Stimulated activated CD4-positive, alpha-beta T cell treated with anti-CD3 and anti-CD28 coated beads, Interleukin-1b, Interleukin-23, amount 100 ng/mL, for 1 hour (primary cell): Measurements from ENCODE around the gene SNAI3.

Experiments used
- DNase-seq, 2 donors: peaks; one replicate each; pipeline ENCODE4 v3.0.0-alpha.2; 2020; ENCODE audit warnings: low read depth in 2 of 2

Gene SNAI3

DNA sequence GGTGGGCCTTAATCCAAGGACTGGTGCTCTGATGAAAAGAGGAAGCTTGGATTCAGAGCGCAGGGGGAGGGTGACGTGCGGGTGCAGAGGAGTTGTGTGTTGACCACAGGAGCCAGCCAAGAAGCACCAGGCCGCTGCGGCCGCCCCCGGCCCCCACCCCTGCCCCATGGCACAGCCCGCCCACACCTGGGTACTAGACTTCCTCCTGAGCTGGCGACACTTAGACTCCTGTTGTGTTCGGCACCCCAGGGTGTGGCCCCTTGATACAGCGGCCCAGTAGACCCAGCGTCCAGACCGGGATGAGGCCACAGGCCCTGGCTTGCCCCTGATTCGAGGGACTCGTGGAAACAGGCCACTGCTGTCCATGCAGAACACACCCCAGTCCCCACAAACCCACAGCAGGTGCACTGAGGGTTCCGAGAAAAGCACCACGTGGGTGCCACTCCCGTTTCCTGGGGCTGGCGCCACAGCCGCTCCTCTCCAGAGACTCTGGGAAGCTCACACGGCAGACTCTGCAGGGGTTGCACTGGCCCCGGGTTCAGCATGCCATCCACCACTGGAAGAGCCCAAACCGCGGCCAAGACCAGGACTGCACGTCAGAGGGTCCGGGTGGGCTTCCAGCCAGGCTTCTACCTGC, 5.7 kb upstream of the SNAI3 start:
- DNase-seq = no peak

DNA sequence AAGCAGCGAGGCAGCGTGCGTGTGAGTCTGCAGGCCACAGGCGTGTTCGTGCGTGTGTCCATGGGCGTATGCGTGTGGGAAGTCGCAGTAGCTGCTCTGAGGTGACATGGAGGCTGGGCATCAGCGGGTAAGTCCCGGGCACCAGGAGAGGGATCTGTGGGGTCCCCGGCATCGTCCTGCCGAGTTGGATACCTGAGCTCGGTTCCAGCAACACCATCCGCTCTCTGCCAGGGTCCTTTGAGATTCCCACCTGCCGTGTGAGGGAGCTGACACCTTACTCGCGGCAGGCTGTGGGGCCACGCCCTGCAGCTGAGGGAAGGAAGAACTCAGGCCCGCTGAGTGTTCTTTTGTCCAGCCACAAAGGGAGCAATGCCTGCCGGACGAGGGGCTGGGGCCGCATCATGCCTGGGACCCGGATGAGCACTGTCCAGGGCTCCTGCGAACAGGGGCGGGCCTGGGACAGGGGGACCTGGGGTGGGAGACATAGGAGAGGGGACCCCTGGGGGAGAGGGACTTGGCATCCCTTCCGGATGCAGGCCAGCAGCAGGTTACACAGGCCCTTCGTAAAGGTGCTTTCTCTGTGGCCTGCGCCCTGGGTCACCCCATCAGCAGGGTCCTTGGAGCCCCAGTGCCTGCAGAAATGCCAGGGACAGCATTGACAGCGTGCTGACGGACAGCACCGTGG, 5.0 kb upstream of the SNAI3 start:
- no peak for DNase-seq

DNA sequence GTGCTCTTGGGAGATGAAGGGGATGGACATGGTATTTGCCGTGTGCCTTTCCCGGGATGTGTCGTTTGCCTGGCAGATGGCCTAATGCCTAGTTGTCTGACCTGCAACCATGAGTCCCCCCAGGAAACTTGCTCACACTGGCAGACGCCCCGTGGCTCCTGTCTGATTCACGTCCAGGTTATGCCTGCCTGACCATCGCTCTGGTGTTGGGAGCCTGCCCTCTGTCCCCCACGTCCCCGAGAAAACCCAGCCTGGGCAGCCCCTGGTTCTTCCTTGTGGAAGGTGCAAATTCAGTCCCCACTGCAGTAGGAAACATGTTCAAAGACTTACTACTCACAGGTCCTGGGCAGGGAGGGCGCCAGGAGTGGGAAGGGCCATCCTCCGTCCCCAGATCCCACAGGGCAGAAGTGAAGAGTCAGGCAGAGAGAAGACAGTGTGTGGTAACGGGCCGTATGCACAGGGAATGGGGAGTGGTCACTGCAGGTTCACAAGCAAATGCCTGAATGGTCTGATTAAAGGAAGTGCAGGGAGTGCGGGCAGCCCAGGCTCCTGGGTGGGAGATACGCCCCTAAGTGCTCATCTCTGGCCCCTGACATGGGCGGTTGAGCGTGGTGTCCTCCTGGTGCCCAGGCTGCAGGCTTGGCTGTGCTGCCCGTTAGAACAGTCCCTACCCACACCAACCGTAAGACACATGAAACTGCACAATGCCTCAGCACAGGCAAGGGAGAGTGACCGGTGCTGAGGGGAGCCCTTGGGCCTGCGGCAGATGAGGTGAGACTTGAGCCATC, 4.2 kb upstream of the SNAI3 start:
- no peak for DNase-seq

DNA sequence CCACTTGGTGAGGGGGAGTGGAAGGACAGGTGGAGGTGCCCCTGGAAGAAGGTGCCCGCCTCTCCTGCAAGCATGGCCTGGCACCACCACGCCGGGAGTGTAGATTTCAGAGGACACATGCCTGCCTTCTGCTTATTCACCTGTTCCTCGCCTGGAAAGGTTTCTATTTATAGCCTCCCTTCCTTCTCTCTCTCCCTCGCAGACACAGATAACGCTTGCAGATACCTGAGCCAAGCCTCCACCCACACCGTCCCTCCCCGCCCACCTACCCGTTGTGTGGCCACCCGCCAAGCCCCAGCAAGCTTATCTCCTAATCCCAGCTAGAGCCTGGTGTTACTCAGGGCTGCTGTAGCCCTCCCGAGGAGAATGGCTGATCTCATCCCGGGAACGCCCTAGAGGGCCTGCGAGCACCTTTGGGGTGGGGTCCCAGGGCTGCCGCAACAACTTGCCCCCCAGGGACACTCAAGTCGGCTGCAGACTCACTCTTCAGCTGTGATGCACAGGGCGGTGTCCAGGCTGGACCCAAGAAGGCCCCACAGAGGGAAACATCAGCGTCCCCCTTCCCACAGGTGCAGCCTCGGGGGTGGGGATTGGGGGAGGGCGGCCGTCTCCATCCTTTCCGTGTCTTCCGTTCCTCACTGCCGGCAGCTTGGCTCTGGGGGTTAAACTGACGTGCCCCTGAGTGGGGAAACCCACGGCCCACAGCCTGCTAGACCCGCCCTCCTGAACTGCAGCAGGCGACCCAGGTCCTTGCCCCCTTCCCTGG, 1.9 kb upstream of the SNAI3 start:
- DNase-seq = no peak

DNA sequence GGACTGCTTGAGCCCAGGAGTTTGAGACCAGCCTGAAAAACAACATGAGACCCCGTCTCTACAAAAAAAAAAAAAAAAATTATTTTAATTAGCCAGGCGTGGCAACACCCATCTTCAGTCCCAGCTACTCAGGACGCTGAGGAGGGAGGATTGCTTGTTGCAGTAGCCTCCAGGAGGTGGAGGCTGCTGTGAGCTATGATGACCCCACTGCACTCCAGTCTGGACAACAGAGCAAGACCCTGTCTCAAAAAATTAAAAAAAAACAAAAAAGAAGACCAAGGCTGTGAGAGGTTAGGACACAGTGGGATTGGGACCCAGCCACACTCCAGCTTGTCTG, 1.3 kb upstream of the SNAI3 start:
- no peak for DNase-seq

DNA sequence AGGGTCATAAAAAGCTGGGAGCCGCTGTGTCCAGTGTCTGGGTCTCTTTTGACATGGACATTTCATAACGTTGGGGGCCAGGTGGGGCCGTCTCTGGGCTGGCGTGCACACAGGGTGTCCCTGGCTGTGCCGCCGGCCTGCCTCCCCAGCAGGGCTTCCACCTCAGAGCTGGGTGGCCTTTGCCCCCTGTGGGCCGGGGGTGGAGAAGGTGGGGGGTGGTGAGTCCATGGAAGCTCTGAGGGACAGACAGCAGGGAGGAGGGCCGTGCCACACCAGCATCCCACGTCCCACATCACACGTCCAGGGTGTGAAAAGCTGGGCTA, 908 bp upstream of the SNAI3 start:
- DNase-seq = no peak

DNA sequence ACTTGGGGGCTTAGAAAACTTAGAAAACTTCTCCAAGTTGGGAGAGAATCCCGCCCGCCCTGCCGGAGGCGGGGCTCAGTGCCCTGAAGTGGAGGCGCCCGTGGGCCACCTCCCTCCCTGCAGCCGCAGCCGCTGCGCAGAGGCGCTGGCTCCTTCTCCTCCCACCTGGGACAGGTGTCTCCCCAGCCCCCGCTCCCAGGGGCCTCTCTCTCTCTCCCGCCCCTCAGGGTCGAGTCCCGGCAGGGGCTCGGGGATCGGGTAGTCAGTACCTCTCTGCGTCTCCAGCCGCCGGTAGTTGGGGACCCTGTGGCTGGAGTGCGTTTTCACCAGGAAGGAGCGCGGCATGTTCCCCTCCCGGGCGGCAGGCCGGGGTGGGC, 257 bp downstream of the SNAI3 start:
- DNase-seq = no peak

DNA sequence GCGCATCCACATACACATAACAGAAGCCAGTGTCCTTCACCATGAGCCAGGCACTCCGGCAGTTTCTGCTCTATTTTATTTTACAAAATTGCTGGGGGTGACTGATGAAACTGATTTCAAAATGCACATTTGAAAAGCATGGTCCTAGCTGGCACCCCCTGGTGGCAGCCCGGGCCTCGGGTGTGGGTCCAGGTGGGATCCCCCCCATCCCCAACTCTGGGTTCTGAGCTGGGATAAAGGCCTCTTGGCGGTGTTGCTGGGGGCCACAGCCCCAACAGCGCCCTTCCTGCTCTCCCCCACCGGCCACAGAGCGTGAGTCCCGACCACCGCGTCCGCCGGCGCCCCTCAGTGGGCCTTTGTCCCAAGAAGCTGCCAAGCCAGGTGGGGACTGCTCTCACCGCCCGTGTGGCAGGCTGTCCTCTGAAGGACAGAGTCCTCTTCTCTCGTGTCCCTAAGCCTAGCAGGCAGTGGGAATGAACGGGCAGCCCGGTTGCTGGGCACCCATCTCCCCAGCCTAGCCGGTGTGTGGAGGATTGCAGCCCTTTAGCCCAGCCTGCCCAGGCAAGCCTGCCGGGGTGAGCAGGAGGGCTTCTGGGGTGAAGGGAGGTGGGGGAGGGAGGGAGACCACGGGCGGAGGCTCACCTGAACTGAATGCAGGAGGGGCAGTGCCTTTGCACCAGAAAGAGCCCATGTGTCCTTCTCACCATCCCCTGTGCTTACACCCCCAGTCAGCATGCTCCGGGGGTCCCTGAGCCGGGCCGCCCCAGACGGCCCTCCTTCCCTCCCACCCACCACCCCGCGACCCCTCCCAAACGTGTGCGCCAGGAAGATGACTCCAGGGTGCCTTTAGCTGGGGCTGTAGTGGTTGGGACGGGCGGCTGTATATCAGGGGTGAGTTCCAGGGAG, 898 bp downstream of the SNAI3 start:
- DNase-seq = peak; percentile 30 to 60

DNA sequence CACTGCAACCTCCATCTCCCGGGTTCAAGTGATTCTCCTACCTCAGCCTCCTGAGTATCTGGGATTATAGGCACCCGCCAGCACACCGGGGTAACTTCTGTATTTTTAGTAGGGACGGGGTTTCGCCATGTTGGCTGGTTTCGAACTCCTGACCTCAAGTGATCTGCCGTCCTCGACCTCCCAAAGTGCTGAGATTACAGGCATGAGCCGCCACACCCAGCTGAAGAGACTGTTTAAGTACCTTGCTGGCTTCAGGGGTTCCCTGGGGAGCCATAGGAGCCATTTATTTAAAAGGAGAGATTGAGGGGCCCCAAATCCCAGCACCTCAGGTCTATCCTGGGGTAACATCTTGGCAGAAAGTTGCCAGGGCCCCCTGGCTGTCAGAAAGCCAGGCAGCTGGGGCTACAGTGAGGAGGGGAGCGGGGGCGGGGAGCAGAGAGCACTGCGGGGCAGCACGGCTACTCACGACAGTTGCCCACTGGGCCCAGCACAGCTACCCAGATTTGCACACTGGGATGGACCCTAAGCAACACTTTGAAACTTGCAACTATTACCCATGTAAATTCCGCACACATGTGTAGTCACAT, 1.6 kb downstream of the SNAI3 start:
- no peak for DNase-seq

DNA sequence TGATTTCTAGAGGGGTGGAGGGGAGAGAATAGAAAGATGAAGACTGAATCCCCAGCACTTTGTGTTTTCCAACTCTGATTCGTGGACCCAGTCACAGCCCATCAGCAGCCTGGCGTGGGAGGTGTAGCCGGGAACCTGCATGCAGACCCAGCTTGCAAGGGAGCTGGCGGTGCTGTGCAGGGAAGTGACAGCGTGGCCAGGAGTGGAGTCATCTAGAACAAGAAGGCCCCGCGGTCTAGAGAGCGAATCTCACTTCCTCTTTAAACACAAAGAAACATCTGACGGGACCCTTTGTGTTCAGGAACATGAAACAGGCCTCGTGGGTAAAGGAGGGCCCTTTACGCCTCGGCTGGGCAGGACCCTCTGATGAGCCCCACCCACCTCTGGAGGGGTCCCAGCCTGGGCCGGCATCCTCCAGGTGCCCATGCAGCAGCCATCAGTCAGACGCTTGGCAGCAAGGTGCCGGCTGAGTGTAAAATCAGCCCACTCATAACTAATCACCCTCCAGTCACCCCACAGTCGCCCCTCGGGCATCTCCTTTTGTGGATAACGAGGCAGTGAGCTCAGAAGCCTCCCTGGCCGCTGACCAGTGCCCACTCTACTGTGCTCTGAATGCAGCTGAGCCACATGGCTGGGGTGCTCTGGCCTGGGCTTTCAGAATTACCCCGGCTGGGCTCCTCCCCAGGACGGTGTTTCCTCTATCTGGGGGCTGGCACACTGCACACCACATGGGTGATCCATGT, 4.4 kb downstream of the SNAI3 start:
- no peak for DNase-seq

DNA sequence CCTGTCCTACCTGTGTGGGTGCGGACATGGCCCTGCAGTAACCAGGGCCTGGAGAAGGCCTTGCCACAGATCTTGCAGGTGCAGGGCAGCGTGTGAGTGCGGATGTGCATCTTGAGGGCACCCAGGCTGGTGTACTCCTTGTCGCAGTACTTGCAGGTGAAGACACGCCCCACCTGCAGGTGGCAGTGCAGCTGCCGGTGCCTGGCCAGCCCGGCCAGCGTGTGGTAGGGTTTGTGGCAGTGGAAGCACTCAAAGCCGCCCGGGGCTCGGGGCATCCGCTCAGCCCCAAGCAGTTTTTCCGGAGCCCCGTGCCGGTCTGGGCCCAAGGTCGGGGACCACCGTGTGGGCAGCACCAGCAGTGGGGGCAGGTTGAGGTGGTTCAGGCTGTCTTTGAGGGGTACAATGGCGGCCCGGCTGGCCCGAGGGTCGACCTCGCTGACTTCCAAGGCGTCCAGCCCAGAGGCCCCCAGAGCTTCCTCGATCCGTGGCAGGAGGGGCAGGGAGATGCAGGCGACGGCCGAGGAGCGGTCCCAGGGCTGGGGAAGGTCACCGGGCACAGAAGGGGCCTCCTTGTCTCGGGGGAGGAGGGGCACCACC, 5.1 kb downstream of the SNAI3 start:
- no peak for DNase-seq

DNA sequence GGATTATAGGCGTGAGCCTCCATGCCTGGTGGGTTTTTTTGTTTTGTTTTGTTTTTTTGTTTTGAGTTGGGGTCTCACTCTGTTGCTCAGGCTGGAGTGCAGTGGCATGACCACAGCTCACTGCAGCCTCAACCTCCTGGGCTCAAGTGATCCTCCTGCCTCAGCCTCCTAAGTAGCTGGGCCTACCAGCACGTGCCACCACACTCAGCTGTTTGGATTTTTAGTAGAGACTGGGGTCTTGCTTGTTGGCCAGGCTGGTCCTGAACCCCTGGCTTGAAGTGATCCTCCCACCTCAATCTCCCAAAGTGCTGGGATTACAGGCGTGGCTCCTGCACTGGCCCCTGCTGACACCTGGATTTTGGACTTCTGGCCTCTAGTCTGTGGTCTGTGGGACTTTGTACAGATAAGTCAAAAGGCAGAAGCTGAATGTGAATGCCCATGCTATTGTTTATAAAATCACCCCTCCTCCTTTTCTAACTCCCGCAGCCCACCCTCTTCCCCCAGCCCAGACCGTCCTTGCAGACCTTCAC, 5.7 kb downstream of the SNAI3 start:
- no peak for DNase-seq

DNA sequence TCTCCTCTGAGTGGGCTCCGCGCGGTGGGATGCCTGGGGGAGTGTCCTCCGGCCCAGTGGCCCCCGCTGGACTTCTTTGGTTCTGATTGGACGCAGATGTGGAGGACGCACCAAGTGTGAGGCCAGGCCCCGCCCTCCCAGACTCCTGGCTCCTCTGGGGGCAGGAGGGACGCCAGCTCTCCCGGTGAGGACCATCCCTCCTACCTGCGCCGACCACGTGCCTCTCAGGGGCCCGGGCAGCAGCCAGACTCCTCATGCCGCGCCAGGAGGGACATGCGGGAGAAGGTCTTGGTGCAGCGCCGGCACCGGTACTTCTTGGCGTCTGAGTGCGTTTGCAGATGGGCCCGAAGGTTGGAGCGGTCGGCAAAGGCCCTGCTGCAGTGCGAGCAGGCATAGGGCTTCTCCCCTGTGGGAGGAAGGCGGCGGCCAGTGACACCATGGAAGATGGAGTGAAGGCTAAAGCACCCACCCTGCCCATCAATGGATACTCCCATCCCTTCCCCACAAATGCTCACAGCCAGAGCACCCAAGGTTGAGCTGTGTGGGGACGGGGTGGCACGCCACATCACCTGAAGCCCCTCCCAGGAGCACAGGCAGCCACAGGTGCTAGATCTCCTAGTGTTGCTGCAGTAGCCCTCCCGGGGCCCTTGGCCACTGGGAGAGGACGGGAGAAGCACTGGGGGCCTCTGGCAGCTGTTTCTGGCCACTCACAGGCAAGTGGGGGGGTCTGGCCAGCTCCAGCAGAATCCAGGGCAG, 7.9 kb downstream of the SNAI3 start:
- DNase-seq = no peak

DNA sequence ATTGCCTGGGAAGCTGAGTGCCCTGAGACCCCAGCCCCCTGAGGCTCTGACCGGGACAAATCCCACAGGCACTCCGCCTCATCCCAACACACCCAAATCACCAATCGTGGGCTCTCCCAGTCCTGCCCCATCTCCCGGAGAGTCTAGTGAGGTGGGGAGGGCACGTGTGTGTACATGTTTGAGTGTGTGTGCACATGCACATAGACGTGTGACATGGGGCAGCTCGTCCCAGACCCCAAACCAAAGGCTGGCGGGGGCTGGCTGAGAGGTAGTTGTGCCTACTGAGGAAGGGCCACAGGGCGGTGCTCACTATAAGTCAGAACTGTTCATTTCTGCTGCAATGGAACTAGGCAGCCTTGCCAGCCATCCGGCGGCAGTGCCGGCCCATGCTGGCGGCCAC, 8.6 kb downstream of the SNAI3 start:
- no peak for DNase-seq

DNA sequence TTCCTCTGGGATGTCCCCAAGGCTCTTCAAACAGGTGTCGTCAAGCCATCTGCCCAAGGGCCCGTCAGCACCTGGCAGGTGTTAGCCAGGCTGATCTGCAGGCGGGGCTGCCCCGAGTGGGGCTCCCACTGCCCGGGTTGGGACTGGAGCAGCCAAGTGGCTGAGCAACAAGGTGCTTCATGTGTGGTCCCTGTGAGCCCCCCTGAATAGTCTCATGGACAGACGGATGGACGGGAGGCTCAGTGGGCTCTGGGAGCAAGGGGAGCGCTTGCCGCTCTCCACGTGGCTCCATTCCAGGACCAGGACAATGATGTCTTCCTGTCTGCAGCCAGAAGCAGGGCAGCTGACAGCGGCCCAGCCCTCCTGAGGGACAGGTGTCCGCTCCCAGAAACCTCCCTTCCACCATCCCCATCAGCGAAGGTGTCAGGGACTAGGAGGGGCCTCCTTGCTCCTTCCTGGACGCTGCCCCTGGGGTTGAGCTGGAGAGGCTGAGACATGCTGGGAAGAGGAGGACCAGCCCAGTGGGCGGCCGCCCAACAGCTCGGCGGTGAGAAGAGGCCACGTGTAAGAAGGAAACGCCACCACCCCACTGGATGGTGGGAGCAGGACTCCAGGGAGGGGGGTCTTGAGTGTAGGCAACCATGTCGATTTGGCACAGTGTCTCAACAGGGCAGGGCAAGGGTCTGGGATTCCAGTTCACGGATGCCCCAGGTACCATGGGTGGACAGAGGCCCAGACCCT, 9.6 kb downstream of the SNAI3 start:
- DNase-seq = no peak

DNA sequence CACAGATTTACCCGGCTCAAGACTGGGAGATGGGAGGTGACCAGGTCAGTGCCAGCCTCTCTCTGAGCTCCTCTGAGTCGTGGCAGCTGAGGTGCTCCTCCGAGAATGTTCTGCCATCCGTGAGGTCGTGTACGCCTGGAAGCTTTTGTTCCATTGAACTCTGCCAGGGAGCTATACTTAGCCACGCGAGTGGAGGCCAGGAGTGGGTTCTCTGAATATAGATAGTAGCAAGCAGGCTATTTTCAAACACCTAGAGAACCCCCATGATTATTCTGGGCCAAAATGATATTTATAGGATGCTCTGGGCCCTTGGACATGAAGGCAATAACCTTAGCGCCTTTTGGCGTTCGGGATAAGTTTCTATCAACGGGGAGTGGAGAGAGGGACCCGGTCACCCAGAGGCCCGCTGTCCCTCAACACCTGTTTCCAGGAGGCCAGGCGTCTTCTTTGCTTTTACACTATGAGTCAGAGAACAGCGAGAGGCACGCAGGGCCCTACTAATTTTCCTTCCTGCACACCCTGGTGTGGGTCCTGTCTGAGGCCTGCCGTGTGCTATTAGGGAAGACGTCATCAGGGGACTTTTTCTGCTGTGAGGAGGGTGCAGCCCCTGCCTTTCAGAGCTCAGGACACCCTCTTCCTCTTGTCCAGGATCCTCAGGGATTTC, 12.5 kb downstream of the SNAI3 start:
- no peak for DNase-seq

DNA sequence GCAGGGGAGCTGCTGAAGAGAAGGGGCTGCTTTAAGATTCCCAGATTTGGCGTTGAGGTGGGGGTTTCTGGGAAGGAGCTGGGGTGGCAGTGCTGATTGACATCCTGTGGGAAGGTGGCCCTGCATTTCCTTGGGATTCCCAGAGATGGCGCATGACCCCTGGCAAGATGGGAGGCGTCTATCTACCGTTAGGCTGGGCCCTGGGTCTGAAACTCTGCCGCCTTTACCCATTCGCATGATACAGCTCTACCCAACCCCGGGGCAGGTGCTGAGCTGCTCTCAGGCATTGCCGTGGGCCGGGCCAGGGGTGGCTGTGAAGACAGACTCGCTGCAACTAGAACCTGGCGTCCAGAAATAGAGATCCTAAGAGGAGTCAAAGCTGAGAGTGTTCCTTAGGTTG, 13.5 kb downstream of the SNAI3 start:
- DNase-seq = no peak

DNA sequence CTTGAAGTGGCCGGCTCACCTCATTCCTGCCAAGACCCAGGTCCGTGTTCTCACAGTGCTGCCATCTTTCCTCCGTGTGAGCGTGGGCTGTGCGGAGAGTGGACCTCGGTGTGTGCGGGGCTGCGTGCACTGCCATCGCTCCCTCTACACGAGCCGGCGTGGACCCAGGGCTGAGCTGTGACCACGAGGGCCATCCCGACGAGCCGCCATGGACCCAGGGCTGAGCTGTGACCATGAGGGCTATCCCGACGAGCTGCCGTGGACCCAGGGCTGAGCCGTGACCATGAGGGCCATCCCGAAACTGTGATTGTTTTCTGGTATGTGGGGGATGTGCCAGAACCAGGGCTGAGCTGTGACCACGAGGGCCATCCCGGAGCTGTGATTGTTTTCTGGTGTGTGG, 14.5 kb downstream of the SNAI3 start:
- DNase-seq = no peak
